Caco-2 (cell line): ENCODE measurements around the gene TMEM161A. TPM values are rescaled to one million over a fixed set of nuclear protein-coding genes. Genes with fewer than 3 reads are reported as not detected.
A peak's percentile ranks its signal among the peaks of the same experiment; 100 is the strongest.
"Not testable (repeated sequence)": the region's sequence is repeated elsewhere in the genome, so short reads cannot be mapped to it uniquely, and the experiment has no call there.

Experiments used
- BruUV-seq: library from RNA; stranded (reverse); fragments of 400-500 nt; replicated peaks from 2 replicates; lab custom pipeline; 2021; lab: Mats Ljungman, UMichigan
- CTCF ChIA-PET: fragments of 300-600 bp; sonication (Branson Sonifier 250); formaldehyde crosslinking; loops from one replicate; lab custom pipeline; 2022; ENCODE audit warnings: antibody characterized with exemption; lab: Charles Lee
- POLR2A ChIA-PET: fragments of 300-600 bp; sonication (Branson Sonifier 250); formaldehyde crosslinking; loops from one replicate; lab custom pipeline; 2022; ENCODE audit warnings: antibody characterized with exemption; lab: Charles Lee
- DNase-seq, 2 experiments: peaks; one replicate each; pipeline versions ENCODE4 v3.0.0 to v3.0.0-alpha.2; 2020 to 2022
- H3K27me3 ChIP-seq: replicated peaks from 2 replicates; pipeline ENCODE4 v1.6.0; 2011; ENCODE audit warnings: low read length; ENCODE audit not compliant: control insufficient read depth, insufficient read depth
- H3K36me3 ChIP-seq: 2 replicates; pipeline ENCODE4 v1.5.1; 2011; ENCODE audit warnings: low read length; ENCODE audit not compliant: control insufficient read depth, insufficient read depth
- H3K4me1 ChIP-seq: fragments of 250-450 bp; sonication (Bioruptor Pico); 2 replicates; pipeline ENCODE4 v1.5.1; 2020; ENCODE audit warnings: mild to moderate bottlenecking
- H3K4me3 ChIP-seq: 2 replicates; pipeline ENCODE4 v1.5.1; 2011; ENCODE audit warnings: low read depth, mild to moderate bottlenecking, control low read depth, low read length
- H3K9me3 ChIP-seq: fragments of 250-450 bp; sonication (Bioruptor Pico); 2 replicates; pipeline ENCODE4 v1.5.1; 2020; ENCODE audit warnings: mild to moderate bottlenecking, moderate library complexity
- H3K27ac Mint-ChIP-seq: one replicate; pipeline ENCODE4 v1.8.0; 2022; ENCODE audit warnings: mixed read lengths; ENCODE audit not compliant: unreplicated experiment
- H3K27me3 Mint-ChIP-seq: one replicate; pipeline ENCODE4 v1.8.0; 2022; ENCODE audit warnings: mixed read lengths; ENCODE audit not compliant: insufficient read depth, unreplicated experiment
- H3K36me3 Mint-ChIP-seq: one replicate; pipeline ENCODE4 v1.8.0; 2022; ENCODE audit warnings: mild to moderate bottlenecking, mixed read lengths; ENCODE audit not compliant: insufficient read depth, unreplicated experiment
- H3K4me1 Mint-ChIP-seq: one replicate; pipeline ENCODE4 v1.8.0; 2022; ENCODE audit warnings: low read depth, mixed read lengths; ENCODE audit not compliant: unreplicated experiment
- H3K4me3 Mint-ChIP-seq: one replicate; pipeline ENCODE4 v1.8.0; 2022; ENCODE audit warnings: mild to moderate bottlenecking, moderate library complexity, mixed read lengths; ENCODE audit not compliant: unreplicated experiment
- H3K9me3 Mint-ChIP-seq: one replicate; pipeline ENCODE4 v1.8.0; 2022; ENCODE audit warnings: mixed read lengths; ENCODE audit not compliant: unreplicated experiment
- intact Hi-C: fragments of 100-400 bp; cut with micrococcal nuclease; formaldehyde crosslinking; loops from one replicate; pipeline ENCODE4 v1.10.0; 2022; ENCODE audit not compliant: unreplicated experiment
- total RNA-seq: library from RNA; stranded (reverse); gene quantifications from 2 replicates; pipeline ENCODE4 v1.2.3, GENCODE V29; 2022
- TF ChIP-seq, protein P1 (sequence below), 2 experiments: fragments of 200-600 bp in 1 of 2; IDR thresholded peaks; 1 replicate in 1 of 2; 2 replicates in 1 of 2; pipeline versions ENCODE4 v1.5.1 to v1.8.0; 2011 to 2022; ENCODE audit warnings: antibody characterized with exemption in 1 of 2, control low read depth in 1 of 2, inconsistent platforms in 1 of 2, low read depth in 1 of 2, low read length in 1 of 2, mild to moderate bottlenecking in 1 of 2, moderate library complexity in 1 of 2; ENCODE audit not compliant: insufficient read depth in 1 of 2, severe bottlenecking in 1 of 2, unreplicated experiment in 1 of 2

TMEM161A gene
- total RNA-seq, 1 experiment from 2014 or later: 36.9 TPM

DNA sequence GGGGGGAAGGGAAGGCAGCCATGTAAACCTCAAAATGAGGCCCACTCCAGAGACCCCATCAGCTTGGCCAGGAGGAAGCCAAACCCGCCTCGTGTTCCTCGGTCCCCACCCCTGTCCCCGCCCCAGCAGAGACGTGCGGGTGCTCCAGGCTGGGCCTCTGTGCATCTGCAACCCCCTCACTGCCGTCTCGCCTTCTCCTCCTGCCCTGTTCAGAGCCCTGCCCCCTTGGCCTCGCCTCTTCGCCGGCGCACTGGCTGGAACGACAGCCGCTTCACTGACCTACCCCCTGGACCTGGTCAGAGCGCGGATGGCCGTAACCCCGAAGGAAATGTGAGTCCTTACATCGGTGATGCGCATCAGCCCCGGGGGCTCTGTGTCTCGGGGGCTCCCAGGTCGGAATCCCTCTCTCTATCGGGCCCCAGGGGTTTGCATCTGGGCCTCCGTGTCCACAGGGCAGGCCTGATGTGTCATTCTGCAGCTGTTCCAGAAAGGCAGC, 32.2 kb downstream of the TMEM161A start:
- Histone ChIP-seq H3K36me3 (no peaks in the 10 kb centered on the region), H3K4me1 (peaks cover 16% of the 10 kb centered on the region), H3K27me3 (no peaks in the 10 kb centered on the region), H3K9me3 (no peaks in the 10 kb centered on the region), H3K4me3 (no peak overlapping the region)
- Mint-ChIP-seq H3K4me3 (peak overlapping the region; percentile 78), H3K4me1 (no peaks in the 10 kb centered on the region), H3K36me3 (peaks cover 6% of the 10 kb centered on the region), H3K27ac (peak overlapping the region; percentile 60), H3K27me3 (no peaks in the 10 kb centered on the region), H3K9me3 (no peaks in the 10 kb centered on the region)
- TSS peak; percentile 12 for BruUV-seq
- no peak for DNase-seq
- TF ChIP-seq, protein P1, sequence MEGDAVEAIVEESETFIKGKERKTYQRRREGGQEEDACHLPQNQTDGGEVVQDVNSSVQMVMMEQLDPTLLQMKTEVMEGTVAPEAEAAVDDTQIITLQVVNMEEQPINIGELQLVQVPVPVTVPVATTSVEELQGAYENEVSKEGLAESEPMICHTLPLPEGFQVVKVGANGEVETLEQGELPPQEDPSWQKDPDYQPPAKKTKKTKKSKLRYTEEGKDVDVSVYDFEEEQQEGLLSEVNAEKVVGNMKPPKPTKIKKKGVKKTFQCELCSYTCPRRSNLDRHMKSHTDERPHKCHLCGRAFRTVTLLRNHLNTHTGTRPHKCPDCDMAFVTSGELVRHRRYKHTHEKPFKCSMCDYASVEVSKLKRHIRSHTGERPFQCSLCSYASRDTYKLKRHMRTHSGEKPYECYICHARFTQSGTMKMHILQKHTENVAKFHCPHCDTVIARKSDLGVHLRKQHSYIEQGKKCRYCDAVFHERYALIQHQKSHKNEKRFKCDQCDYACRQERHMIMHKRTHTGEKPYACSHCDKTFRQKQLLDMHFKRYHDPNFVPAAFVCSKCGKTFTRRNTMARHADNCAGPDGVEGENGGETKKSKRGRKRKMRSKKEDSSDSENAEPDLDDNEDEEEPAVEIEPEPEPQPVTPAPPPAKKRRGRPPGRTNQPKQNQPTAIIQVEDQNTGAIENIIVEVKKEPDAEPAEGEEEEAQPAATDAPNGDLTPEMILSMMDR (IDR thresholded peaks at IDR 0.05; ENCODE audit: insufficient read depth in 1 of 2, low read depth in 1 of 2, low read length in 1 of 2, severe bottlenecking in 1 of 2, unreplicated experiment in 1 of 2): no peak
- intact Hi-C loops: no loop called here
- ChIA-PET POLR2A (no interaction called here), CTCF (interaction anchor here (0.7 to 1.0 kb wide), 2 partner anchors 9 to 43 kb away, joined by 3 read pairs; no protein-coding TSS in a partner anchor)

DNA sequence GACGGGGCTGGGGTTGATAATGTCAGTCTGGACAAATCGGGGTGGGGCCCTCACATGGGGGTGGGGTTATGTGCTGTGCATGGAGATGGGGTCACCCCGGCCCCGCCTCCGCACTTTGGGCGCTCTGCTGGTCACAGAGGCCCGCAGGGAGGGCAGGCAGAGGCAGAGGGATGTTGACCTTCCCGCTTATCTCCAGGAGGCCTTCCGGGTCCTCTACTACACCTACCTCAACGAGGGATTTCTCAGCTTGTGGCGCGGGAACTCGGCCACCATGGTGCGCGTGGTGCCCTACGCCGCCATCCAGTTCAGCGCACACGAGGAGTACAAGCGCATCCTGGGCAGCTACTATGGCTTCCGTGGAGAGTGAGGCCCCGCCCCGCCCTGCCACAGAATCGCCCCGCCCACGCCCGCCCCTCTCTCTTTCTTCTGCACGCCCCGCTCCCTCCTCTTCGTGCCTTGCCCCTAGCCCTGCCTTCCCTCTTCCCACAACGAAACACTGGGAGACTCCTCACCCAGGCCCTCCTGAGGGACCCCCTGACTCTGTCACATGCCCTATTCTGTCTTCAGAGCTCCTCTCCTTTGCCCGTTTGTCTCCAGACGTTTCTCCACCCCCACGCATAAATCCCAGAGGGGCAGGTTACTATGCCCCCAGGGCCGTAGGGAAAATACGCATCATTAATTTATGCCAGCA, 32.8 kb downstream of the TMEM161A start:
- peak overlapping the region; percentile 78 for H3K4me3 Mint-ChIP-seq
- H3K4me1 Mint-ChIP-seq: no peaks in the 10 kb centered on the region
- POLR2A ChIA-PET: no interaction called here
- TF ChIP-seq, protein P1 (IDR thresholded peaks at IDR 0.05; ENCODE audit: insufficient read depth in 1 of 2, low read depth in 1 of 2, low read length in 1 of 2, severe bottlenecking in 1 of 2, unreplicated experiment in 1 of 2): no peak
- intact Hi-C loops: loop anchor here (1.0 to 2.0 kb wide), 2 partner anchors 8 to 43 kb away; partner anchors contain the start of gene SLC25A42
- H3K27me3 Mint-ChIP-seq: no peaks in the 10 kb centered on the region
- H3K9me3 Mint-ChIP-seq: no peaks in the 10 kb centered on the region
- peak overlapping the region; percentile 60 for H3K27ac Mint-ChIP-seq
- BruUV-seq: no TSS peak
- Histone ChIP-seq H3K4me1 (peaks cover 16% of the 10 kb centered on the region), H3K27me3 (no peaks in the 10 kb centered on the region), H3K4me3 (peak overlapping the region; percentile 52), H3K9me3 (no peaks in the 10 kb centered on the region), H3K36me3 (no peaks in the 10 kb centered on the region)
- CTCF ChIA-PET: interaction anchor here (1.0 kb wide), 1 partner anchor 8 kb away, joined by 3 read pairs; no protein-coding TSS in a partner anchor
- H3K36me3 Mint-ChIP-seq: peaks cover 6% of the 10 kb centered on the region
- DNase-seq: peak; percentile 68 to 76

DNA sequence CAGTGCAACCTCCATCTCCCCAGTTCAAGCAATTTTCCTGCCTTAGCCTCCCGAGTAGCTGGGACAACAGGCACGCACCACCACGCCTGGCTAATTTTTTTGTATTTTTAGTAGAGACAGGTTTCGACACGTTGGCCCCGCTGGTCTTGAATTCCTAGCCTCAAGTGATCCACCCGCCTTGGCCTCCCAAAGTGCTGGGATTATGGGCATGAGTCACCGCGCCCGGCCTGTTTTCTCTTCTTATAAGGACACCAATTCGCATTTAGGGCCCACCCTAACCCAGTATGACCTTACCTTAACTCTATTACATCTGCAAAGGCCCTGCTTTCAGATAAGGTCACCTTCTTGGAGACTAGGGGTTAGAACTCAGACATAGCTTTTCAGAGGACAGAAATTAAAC, 35.1 kb downstream of the TMEM161A start:
- BruUV-seq: no TSS peak
- Histone ChIP-seq H3K27me3 (no peaks in the 10 kb centered on the region), H3K4me1 (peaks cover 29% of the 10 kb centered on the region), H3K4me3 (no peak overlapping the region), H3K36me3 (no peaks in the 10 kb centered on the region), H3K9me3 (no peaks in the 10 kb centered on the region)
- ChIA-PET POLR2A (interaction anchor here (0.6 kb wide), 1 partner anchor 184 kb away, joined by 3 read pairs; the partner anchor contains the start of genes COPE and DDX49), CTCF (no interaction called here)
- H3K27me3 Mint-ChIP-seq: no peaks in the 10 kb centered on the region
- H3K36me3 Mint-ChIP-seq: no peaks in the 10 kb centered on the region
- TF ChIP-seq, protein P1 (IDR thresholded peaks at IDR 0.05; ENCODE audit: insufficient read depth in 1 of 2, low read depth in 1 of 2, low read length in 1 of 2, severe bottlenecking in 1 of 2, unreplicated experiment in 1 of 2): no peak
- no peak for DNase-seq
- intact Hi-C loops: no loop called here
- no peaks in the 10 kb centered on the region for H3K9me3 Mint-ChIP-seq
- no peaks in the 10 kb centered on the region for H3K4me1 Mint-ChIP-seq
- H3K27ac Mint-ChIP-seq: no peak overlapping the region
- H3K4me3 Mint-ChIP-seq: no peak overlapping the region

DNA sequence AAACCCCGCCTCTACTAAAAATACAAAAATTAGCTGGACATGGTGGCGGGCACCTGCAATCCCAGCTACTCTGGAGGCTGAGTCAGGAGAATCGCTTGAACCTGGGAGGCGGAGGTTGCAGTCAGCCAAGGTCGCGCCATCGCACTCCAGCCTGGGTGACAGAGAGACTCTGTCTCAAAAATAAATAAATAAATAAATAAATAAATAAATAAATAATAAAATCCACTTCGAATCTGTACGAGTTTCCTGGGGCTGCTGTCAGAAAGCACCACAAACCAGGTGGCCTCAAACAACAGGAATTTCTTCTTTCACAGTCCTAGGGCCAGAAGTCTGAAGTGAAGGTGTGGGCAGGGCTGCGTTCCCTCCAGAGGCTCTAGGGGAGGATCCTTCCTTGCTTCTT, 35.7 kb downstream of the TMEM161A start:
- H3K27me3 ChIP-seq, H3K36me3 ChIP-seq, H3K36me3 Mint-ChIP-seq, BruUV-seq, H3K9me3 Mint-ChIP-seq, H3K4me3 ChIP-seq, H3K9me3 ChIP-seq, H3K27me3 Mint-ChIP-seq, H3K4me3 Mint-ChIP-seq, CTCF ChIA-PET, POLR2A ChIA-PET, H3K4me1 Mint-ChIP-seq, intact Hi-C loops, DNase-seq, H3K27ac Mint-ChIP-seq: not testable (repeated sequence)
- H3K4me1 ChIP-seq: peaks cover 35% of the 10 kb centered on the region
